HepG2 (cell line): ENCODE data around the gene CORT. TPM values are rescaled to one million over a fixed set of nuclear protein-coding genes. Genes with fewer than 3 reads are reported as not detected.

Source experiments
- ARNT ChIP-seq: fragments of 450-650 bp; IDR thresholded peaks from 2 replicates; pipeline ENCODE4 v1.6.1; 2017
- HDAC2 ChIP-seq: sonication (generic); formaldehyde crosslinking; IDR thresholded peaks from 2 replicates; pipeline ENCODE4 v1.4.0; 2020; ENCODE audit warnings: missing genetic modification reagents
- HIC2 ChIP-seq: sonication (generic); formaldehyde crosslinking; IDR thresholded peaks from 2 replicates; pipeline ENCODE4 v1.9.0; 2022; ENCODE audit warnings: low read depth, missing genetic modification reagents
- HOXA9 ChIP-seq: sonication (generic); formaldehyde crosslinking; IDR thresholded peaks from 2 replicates; pipeline ENCODE4 v1.8.1; 2022; ENCODE audit warnings: missing genetic modification reagents, mild to moderate bottlenecking, moderate library complexity, borderline replicate concordance
- HOXD1 ChIP-seq: sonication (generic); formaldehyde crosslinking; IDR thresholded peaks from 2 replicates; pipeline ENCODE4 v1.5.0; 2020; ENCODE audit warnings: missing genetic modification reagents
- JARID2 ChIP-seq: sonication (generic); formaldehyde crosslinking; IDR thresholded peaks from 2 replicates; pipeline ENCODE4 v1.8.1; 2023; ENCODE audit warnings: missing genetic modification reagents, inconsistent platforms; ENCODE audit not compliant: insufficient replicate concordance
- SATB2 ChIP-seq: sonication (generic); formaldehyde crosslinking; IDR thresholded peaks from 2 replicates; pipeline ENCODE4 v1.5.0; 2020; ENCODE audit warnings: missing genetic modification reagents
- TCF12 ChIP-seq, 2 experiments: fragments of 450-650 bp in 1 of 2; sonication (generic) in 1 of 2; formaldehyde crosslinking in 1 of 2; IDR thresholded peaks; 2 replicates each; pipeline versions ENCODE4 v1.6.1 to v1.8.0; 2017 to 2022; ENCODE audit warnings: antibody characterized with exemption in 1 of 2, mild to moderate bottlenecking in 1 of 2, missing genetic modification reagents in 1 of 2, moderate library complexity in 1 of 2
- ZC3H13 ChIP-seq: sonication (generic); formaldehyde crosslinking; IDR thresholded peaks from 2 replicates; pipeline ENCODE4 v1.8.1; 2023; ENCODE audit warnings: mild to moderate bottlenecking, missing genetic modification reagents, moderate library complexity
- ZFP36L2 ChIP-seq: sonication (generic); formaldehyde crosslinking; IDR thresholded peaks from 2 replicates; pipeline ENCODE4 v1.4.0; 2020; ENCODE audit warnings: missing genetic modification reagents
- ZHX2 ChIP-seq, 2 experiments: sonication (generic) in 1 of 2; formaldehyde crosslinking in 1 of 2; IDR thresholded peaks; 2 replicates each; pipeline versions ENCODE4 v1.6.1 to v1.9.0; 2014 to 2022; ENCODE audit warnings: antibody characterized with exemption in 1 of 2, borderline replicate concordance in 1 of 2, inconsistent platforms in 1 of 2, low read depth in 1 of 2, missing genetic modification reagents in 1 of 2
- ZNF160 ChIP-seq: sonication (generic); formaldehyde crosslinking; IDR thresholded peaks from 2 replicates; pipeline ENCODE4 v1.8.0; 2022; ENCODE audit warnings: mild to moderate bottlenecking, inconsistent platforms, missing genetic modification reagents
- ZNF224 ChIP-seq: sonication (generic); formaldehyde crosslinking; IDR thresholded peaks from 2 replicates; pipeline ENCODE4 v1.5.0; 2020; ENCODE audit warnings: mild to moderate bottlenecking, missing genetic modification reagents
- ZNF263 ChIP-seq: sonication (generic); formaldehyde crosslinking; IDR thresholded peaks from 2 replicates; pipeline ENCODE4 v1.4.0; 2020; ENCODE audit warnings: missing genetic modification reagents
- ZNF34 ChIP-seq: sonication (generic); formaldehyde crosslinking; IDR thresholded peaks from 2 replicates; pipeline ENCODE4 v1.4.0; 2020; ENCODE audit warnings: mild to moderate bottlenecking, missing genetic modification reagents, borderline replicate concordance
- ZNF350 ChIP-seq: sonication (generic); formaldehyde crosslinking; IDR thresholded peaks from 2 replicates; pipeline ENCODE4 v1.4.0; 2020; ENCODE audit warnings: mild to moderate bottlenecking, low read depth, missing genetic modification reagents, borderline replicate concordance
- ZNF619 ChIP-seq: sonication (generic); formaldehyde crosslinking; IDR thresholded peaks from 2 replicates; pipeline ENCODE4 v1.4.0; 2020; ENCODE audit warnings: mild to moderate bottlenecking, missing genetic modification reagents
- ZNF660 ChIP-seq: sonication (generic); formaldehyde crosslinking; IDR thresholded peaks from 2 replicates; pipeline ENCODE4 v1.5.1; 2020; ENCODE audit warnings: mild to moderate bottlenecking, low read depth, missing genetic modification reagents, borderline replicate concordance
- polyA plus RNA-seq, 8 experiments: library from polyadenylated mRNA; depleted of rRNA in 3 of 8; stranded (reverse) in 7 of 8; unstranded in 1 of 8; fragments of >200 nt; fragmentation: Illumina TruSeq in 4 of 8; extraction: Trizol in 4 of 8; gene quantifications; 2 replicates each; pipeline versions ENCODE4 v1.2.1 to v1.2.3, GENCODE V29; 2011 to 2016; ENCODE audit warnings: low read depth in 4 of 8, missing spikeins in 1 of 8, mixed read lengths in 1 of 8; ENCODE audit not compliant: insufficient read depth in 1 of 8
- total RNA-seq, 5 experiments: library from RNA; depleted of rRNA; stranded (reverse); fragments of >200 nt; fragmentation: Illumina TruSeq; extraction: Trizol; gene quantifications; 2 replicates each; pipeline ENCODE4 v1.2.3, GENCODE V29; 2016; ENCODE audit warnings: low read depth in 1 of 5
- TF ChIP-seq, protein P1 (sequence below): sonication (generic); formaldehyde crosslinking; conservative IDR thresholded peaks from 2 replicates; pipeline ENCODE4 v1.4.0; 2020; ENCODE audit warnings: missing genetic modification reagents

CORT gene
- total and polyA plus RNA-seq, 2 of the 13 experiments (the other 11 are each of a cell fraction or from before 2014, with no cell fraction given): 0.11 to 0.62 TPM

- TF ChIP-seq ZNF263 (CRISPR knock-in tag) (no peak), HDAC2 (CRISPR knock-in tag) (peak; percentile 85), ZNF660 (CRISPR knock-in tag) (no peak), ZNF619 (CRISPR knock-in tag) (peak; percentile 98), ARNT (no peak), ZNF224 (CRISPR knock-in tag) (no peak), HOXD1 (CRISPR knock-in tag) (peak; percentile 62; the same call in 1 of the 2 replicates), ZFP36L2 (no peak), ZNF34 (CRISPR knock-in tag) (0 out of 2 replicates have a peak, but pooled peaks have one; percentile 50), ZHX2 (IDR thresholded peaks at IDR 0.05; ENCODE audit: low read depth) (no peak), ZHX2 (CRISPR knock-in tag; IDR thresholded peaks at IDR 0.05; ENCODE audit: borderline replicate concordance) (no peak), ZC3H13 (CRISPR knock-in tag) (no peak; the same call in 1 of the 2 replicates), HOXA9 (CRISPR knock-in tag) (no peak), ZNF350 (CRISPR knock-in tag) (peak; percentile 81; the same call in 1 of the 2 replicates), JARID2 (CRISPR knock-in tag) (peak; percentile 86), HIC2 (CRISPR knock-in tag) (no peak), ZNF160 (no peak), TCF12 (IDR thresholded peaks at IDR 0.05) (no peak), TCF12 (CRISPR knock-in tag; IDR thresholded peaks at IDR 0.05) (no peak), SATB2 (CRISPR knock-in tag) (no peak)
- TF ChIP-seq, protein P1, sequence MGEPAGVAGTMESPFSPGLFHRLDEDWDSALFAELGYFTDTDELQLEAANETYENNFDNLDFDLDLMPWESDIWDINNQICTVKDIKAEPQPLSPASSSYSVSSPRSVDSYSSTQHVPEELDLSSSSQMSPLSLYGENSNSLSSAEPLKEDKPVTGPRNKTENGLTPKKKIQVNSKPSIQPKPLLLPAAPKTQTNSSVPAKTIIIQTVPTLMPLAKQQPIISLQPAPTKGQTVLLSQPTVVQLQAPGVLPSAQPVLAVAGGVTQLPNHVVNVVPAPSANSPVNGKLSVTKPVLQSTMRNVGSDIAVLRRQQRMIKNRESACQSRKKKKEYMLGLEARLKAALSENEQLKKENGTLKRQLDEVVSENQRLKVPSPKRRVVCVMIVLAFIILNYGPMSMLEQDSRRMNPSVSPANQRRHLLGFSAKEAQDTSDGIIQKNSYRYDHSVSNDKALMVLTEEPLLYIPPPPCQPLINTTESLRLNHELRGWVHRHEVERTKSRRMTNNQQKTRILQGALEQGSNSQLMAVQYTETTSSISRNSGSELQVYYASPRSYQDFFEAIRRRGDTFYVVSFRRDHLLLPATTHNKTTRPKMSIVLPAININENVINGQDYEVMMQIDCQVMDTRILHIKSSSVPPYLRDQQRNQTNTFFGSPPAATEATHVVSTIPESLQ: 0 out of 2 replicates have a peak, but pooled peaks have one; percentile 51
These were observed 22.7 kb downstream of the CORT start, which contains the start of gene DFFA (continued) for GRCh38 chr1:10472220-10473144.
